Astrocyte (in vitro differentiated cells and primary cell): ENCODE measurements around the gene FBLN2.

Source experiments
- EZH2 ChIP-seq: IDR thresholded peaks from 2 replicates; pipeline ENCODE4 v1.6.1; 2012; ENCODE audit warnings: mild to moderate bottlenecking, low read length, inconsistent platforms; ENCODE audit not compliant: insufficient read depth
- TF ChIP-seq, protein P1 (sequence below): IDR thresholded peaks from 2 replicates; pipeline ENCODE4 v1.5.1; 2011; ENCODE audit warnings: low read depth, mild to moderate bottlenecking, inconsistent platforms, low read length, moderate library complexity; ENCODE audit not compliant: insufficient read depth

DNA sequence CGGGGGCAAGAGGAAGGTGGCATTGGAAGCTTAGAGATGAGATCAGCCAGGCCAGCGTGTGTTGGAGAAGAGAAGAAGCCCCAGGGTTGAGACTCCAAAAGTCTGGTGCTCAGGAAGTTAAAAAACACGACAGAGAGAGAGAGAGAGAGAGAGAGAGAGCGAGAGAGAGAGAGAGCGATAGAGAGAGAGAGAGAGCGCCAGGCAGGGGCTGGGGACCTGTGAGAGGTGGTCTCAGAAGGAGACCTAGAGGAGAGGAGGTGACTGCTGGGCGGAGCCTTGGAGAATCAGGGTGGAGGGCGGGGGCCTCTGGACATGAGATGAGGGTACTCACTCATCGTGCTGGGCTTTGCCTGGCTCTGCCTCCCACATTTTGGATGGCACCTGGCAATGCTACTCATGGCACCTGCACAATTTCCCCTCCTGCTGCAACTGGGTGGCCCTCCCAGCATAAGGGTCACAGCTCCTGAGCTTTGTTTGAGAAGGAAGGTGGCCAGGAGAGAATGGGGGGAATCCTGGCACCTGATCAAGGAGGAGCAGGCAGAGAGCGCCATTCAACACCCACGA is 51.0 kb downstream of the FBLN2 start:
- TF ChIP-seq EZH2, result no peak
- TF ChIP-seq, protein P1, sequence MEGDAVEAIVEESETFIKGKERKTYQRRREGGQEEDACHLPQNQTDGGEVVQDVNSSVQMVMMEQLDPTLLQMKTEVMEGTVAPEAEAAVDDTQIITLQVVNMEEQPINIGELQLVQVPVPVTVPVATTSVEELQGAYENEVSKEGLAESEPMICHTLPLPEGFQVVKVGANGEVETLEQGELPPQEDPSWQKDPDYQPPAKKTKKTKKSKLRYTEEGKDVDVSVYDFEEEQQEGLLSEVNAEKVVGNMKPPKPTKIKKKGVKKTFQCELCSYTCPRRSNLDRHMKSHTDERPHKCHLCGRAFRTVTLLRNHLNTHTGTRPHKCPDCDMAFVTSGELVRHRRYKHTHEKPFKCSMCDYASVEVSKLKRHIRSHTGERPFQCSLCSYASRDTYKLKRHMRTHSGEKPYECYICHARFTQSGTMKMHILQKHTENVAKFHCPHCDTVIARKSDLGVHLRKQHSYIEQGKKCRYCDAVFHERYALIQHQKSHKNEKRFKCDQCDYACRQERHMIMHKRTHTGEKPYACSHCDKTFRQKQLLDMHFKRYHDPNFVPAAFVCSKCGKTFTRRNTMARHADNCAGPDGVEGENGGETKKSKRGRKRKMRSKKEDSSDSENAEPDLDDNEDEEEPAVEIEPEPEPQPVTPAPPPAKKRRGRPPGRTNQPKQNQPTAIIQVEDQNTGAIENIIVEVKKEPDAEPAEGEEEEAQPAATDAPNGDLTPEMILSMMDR, result no peak
